C4-2B (cell line): ENCODE results near the gene RBM4.

Source experiments
- CTCF ChIP-seq: fragments of 450-650 bp; conservative IDR thresholded peaks from 2 replicates; pipeline ENCODE4 v1.5.1; 2017; ENCODE audit warnings: mild to moderate bottlenecking
- ZFX ChIP-seq: fragments of 450-650 bp; IDR thresholded peaks from 2 replicates; pipeline ENCODE4 v1.6.1; 2017

- no peak for TF ChIP-seq CTCF
- TF ChIP-seq ZFX, result no peak
Measured at GRCh38 chr11:66609721-66610617, 28.5 kb upstream of the RBM4 start.
